Uterus (tissue), 4 donors: ENCODE results near the gene HMCN1. TPM values are rescaled to one million over a fixed set of nuclear protein-coding genes. Genes with fewer than 3 reads are reported as not detected.

Experiments used
- DNase-seq, 2 donors: peaks; one replicate each; pipeline ENCODE4 v3.0.0-alpha.2; 2019 to 2020
- H3K27ac ChIP-seq, 2 donors: fragments of 200-600 bp; sonication (generic); 1 replicate in 1 of 2; 2 replicates in 1 of 2; pipeline ENCODE4 v1.5.1; 2016 to 2018
- H3K27me3 ChIP-seq, 2 donors: fragments of 200-600 bp; sonication (generic); one replicate each; pipeline ENCODE4 v1.5.1; 2018 to 2019; ENCODE audit warnings: control low read depth in 1 of 2
- H3K36me3 ChIP-seq, 2 donors: fragments of 200-600 bp; sonication (generic); one replicate each; pipeline ENCODE4 v1.5.1; 2019; ENCODE audit warnings: control low read depth in 1 of 2
- H3K4me1 ChIP-seq, 2 donors: fragments of 200-600 bp; sonication (generic); one replicate each; pipeline ENCODE4 v1.5.1; 2018 to 2019; ENCODE audit warnings: control low read depth in 1 of 2
- H3K4me3 ChIP-seq, 2 donors: fragments of 200-600 bp; sonication (generic); 1 replicate in 1 of 2; 2 replicates in 1 of 2; pipeline ENCODE4 v1.5.1; 2018 to 2019; ENCODE audit warnings: mild to moderate bottlenecking in 1 of 2
- H3K9me3 ChIP-seq, 2 donors: fragments of 200-600 bp; sonication (generic); one replicate each; pipeline ENCODE4 v1.5.1; 2019; ENCODE audit warnings: control low read depth in 1 of 2
- CTCF ChIP-seq, 4 experiments: fragments of 200-600 bp in 2 of 4; fragments of 450-650 bp in 2 of 4; sonication (generic) in 2 of 4; IDR thresholded peaks; one replicate each; pipeline ENCODE4 v1.5.1; 2016 to 2019; ENCODE audit warnings: antibody characterized with exemption in 4 of 4, mild to moderate bottlenecking in 2 of 4, moderate library complexity in 1 of 4
- POLR2A ChIP-seq, 2 donors: fragments of 450-650 bp; IDR thresholded peaks; one replicate each; pipeline ENCODE4 v1.6.1; 2016; ENCODE audit warnings: antibody characterized with exemption in 2 of 2, mild to moderate bottlenecking in 1 of 2, moderate library complexity in 1 of 2
- intact Hi-C: fragments of 100-400 bp; cut with DNase I; formaldehyde crosslinking; loops from one replicate; pipeline ENCODE4 v1.15.1; 2023; ENCODE audit warnings: low total_unique reads
- total RNA-seq, 4 donors: library from RNA; depleted of rRNA in 3 of 4; stranded (reverse); fragments of >200 nt in 3 of 4; gene quantifications; one replicate each; pipeline versions ENCODE4 v1.1.0 to v1.2.4, GENCODE V29; 2014 to 2023
- donor health status: DM: yes; HTN: yes; CAD: no.

The HMCN1 gene
- total RNA-seq, 4 donors from 2014 or later: 0.59 to 92.9 (median 5.1) TPM

- H3K27me3 ChIP-seq: no peaks in the 10 kb centered on the region
- H3K36me3 ChIP-seq: no peaks in the 10 kb centered on the region
- TF ChIP-seq CTCF (IDR thresholded peaks at IDR 0.05): no peak
- TF ChIP-seq POLR2A (IDR thresholded peaks at IDR 0.05): no peak
- no peak overlapping the region for H3K27ac ChIP-seq
- H3K9me3 ChIP-seq: no peaks in the 10 kb centered on the region
- DNase-seq: no peak
- no peaks in the 10 kb centered on the region for H3K4me1 ChIP-seq
- intact Hi-C loops: no loop called here
- no peak overlapping the region for H3K4me3 ChIP-seq
These were observed 319.8 kb downstream of the HMCN1 start for GRCh38 chr1:186054003-186054402.

- no peak for TF ChIP-seq POLR2A (IDR thresholded peaks at IDR 0.05)
- TF ChIP-seq CTCF (IDR thresholded peaks at IDR 0.05): no peak
- DNase-seq: no peak
- intact Hi-C loops: no loop called here
- no peak overlapping the region for H3K27ac ChIP-seq
- no peaks in the 10 kb centered on the region for H3K36me3 ChIP-seq
- H3K4me1 ChIP-seq: no peaks in the 10 kb centered on the region
- no peak overlapping the region for H3K4me3 ChIP-seq
- H3K9me3 ChIP-seq: no peaks in the 10 kb centered on the region
- no peaks in the 10 kb centered on the region for H3K27me3 ChIP-seq
These were observed 320.7 kb downstream of the HMCN1 start for GRCh38 chr1:186054932-186055331.

- no peak for DNase-seq
- H3K36me3 ChIP-seq: no peaks in the 10 kb centered on the region
- no peaks in the 10 kb centered on the region for H3K9me3 ChIP-seq
- no peaks in the 10 kb centered on the region for H3K27me3 ChIP-seq
- intact Hi-C loops: no loop called here
- H3K4me3 ChIP-seq: no peak overlapping the region
- H3K27ac ChIP-seq: no peak overlapping the region
- no peaks in the 10 kb centered on the region for H3K4me1 ChIP-seq
- TF ChIP-seq CTCF (IDR thresholded peaks at IDR 0.05) (no peak), POLR2A (IDR thresholded peaks at IDR 0.05) (no peak)
These were observed 321.7 kb downstream of the HMCN1 start for GRCh38 chr1:186055846-186056245.

GRCh38 chr1:186057086-186057485 lies 322.9 kb downstream of the HMCN1 start:
- Histone ChIP-seq H3K27me3 (no peaks in the 10 kb centered on the region), H3K9me3 (no peaks in the 10 kb centered on the region), H3K4me3 (no peak overlapping the region), H3K36me3 (no peaks in the 10 kb centered on the region), H3K4me1 (no peaks in the 10 kb centered on the region), H3K27ac (no peak overlapping the region)
- DNase-seq: no peak
- TF ChIP-seq POLR2A (IDR thresholded peaks at IDR 0.05) (no peak), CTCF (IDR thresholded peaks at IDR 0.05) (no peak)
- intact Hi-C loops: no loop called here

GRCh38 chr1:186059311-186059710 lies 325.1 kb downstream of the HMCN1 start:
- no peak for TF ChIP-seq POLR2A (IDR thresholded peaks at IDR 0.05)
- TF ChIP-seq CTCF (IDR thresholded peaks at IDR 0.05): no peak
- Histone ChIP-seq H3K4me3 (no peak overlapping the region), H3K27ac (no peak overlapping the region), H3K27me3 (no peaks in the 10 kb centered on the region), H3K4me1 (no peaks in the 10 kb centered on the region), H3K9me3 (no peaks in the 10 kb centered on the region), H3K36me3 (no peaks in the 10 kb centered on the region)
- intact Hi-C loops: no loop called here
- DNase-seq: no peak
